Activated CD8-positive, alpha-beta memory T cell treated with anti-CD3 and anti-CD28 coated beads, Interleukin-2, amount 10 ng/mL, durations not matched to agents 7 days and 5 days (primary cell): Measurements from ENCODE around the gene TMEM161B. TPM values are rescaled to one million over a fixed set of nuclear protein-coding genes. Genes with fewer than 3 reads are reported as not detected.
A peak's percentile ranks its signal among the peaks of the same experiment; 100 is the strongest.
"Not testable (repeated sequence)": the region's sequence is repeated elsewhere in the genome, so short reads cannot be mapped to it uniquely, and the experiment has no call there.

Experiments used
- ATAC-seq: fragments of 150-1000 bp; cut with Tn5 transposase; one replicate; pipeline ENCODE4 v1.10.0; 2021; ENCODE audit warnings: moderate library complexity
- CTCF ChIA-PET: fragments of 350-600 bp; sonication (Branson Sonifier 250); formaldehyde crosslinking; loops from one replicate; lab custom pipeline; 2021; ENCODE audit warnings: antibody characterized with exemption; lab: Charles Lee
- DNase-seq: peaks from one replicate; pipeline ENCODE4 v3.0.0-alpha.2; 2020
- H3K27ac Mint-ChIP-seq: one replicate; pipeline ENCODE4 v1.8.0; 2021; ENCODE audit warnings: mild to moderate bottlenecking, mixed read lengths
- H3K27me3 Mint-ChIP-seq: one replicate; pipeline ENCODE4 v1.8.0; 2021; ENCODE audit warnings: mixed read lengths
- H3K36me3 Mint-ChIP-seq: one replicate; pipeline ENCODE4 v1.8.0; 2021; ENCODE audit warnings: mild to moderate bottlenecking, mixed read lengths
- H3K4me1 Mint-ChIP-seq: one replicate; pipeline ENCODE4 v1.8.0; 2021; ENCODE audit warnings: mixed read lengths
- H3K4me3 Mint-ChIP-seq: one replicate; pipeline ENCODE4 v1.8.0; 2021; ENCODE audit warnings: mild to moderate bottlenecking, moderate library complexity, mixed read lengths
- H3K9me3 Mint-ChIP-seq: one replicate; pipeline ENCODE4 v1.8.0; 2022; ENCODE audit warnings: low read depth, mixed read lengths
- total RNA-seq, 2 experiments: library from RNA; stranded (reverse); gene quantifications; one replicate each; pipeline ENCODE4 v1.2.3, GENCODE V29; 2021

The TMEM161B gene
- total RNA-seq, 2 experiments from 2014 or later = 24.3 to 28.0 TPM

GRCh38 chr5:88243493-88243892 is 25.2 kb downstream of the TMEM161B start:
- DNase-seq, H3K9me3 Mint-ChIP-seq, H3K4me3 Mint-ChIP-seq, H3K27ac Mint-ChIP-seq, H3K4me1 Mint-ChIP-seq, H3K27me3 Mint-ChIP-seq, ATAC-seq, CTCF ChIA-PET: not testable (repeated sequence)
- H3K36me3 Mint-ChIP-seq = peaks cover 19% of the 10 kb centered on the region

- CTCF ChIA-PET = no interaction called here
- no peak for ATAC-seq
- no peak overlapping the region for H3K27ac Mint-ChIP-seq
These were observed 29.9 kb downstream of the TMEM161B start for GRCh38 chr5:88238732-88239131.

GRCh38 chr5:88236866-88237642 is 31.6 kb downstream of the TMEM161B start:
- peaks cover 33% of the 10 kb centered on the region for H3K36me3 Mint-ChIP-seq
- H3K27me3 Mint-ChIP-seq = no peaks in the 10 kb centered on the region
- no peak overlapping the region for H3K27ac Mint-ChIP-seq
- no peak overlapping the region for H3K4me3 Mint-ChIP-seq
- DNase-seq (no peak), ATAC-seq (no peak)
- CTCF ChIA-PET = no interaction called here
- H3K9me3 Mint-ChIP-seq = no peaks in the 10 kb centered on the region
- H3K4me1 Mint-ChIP-seq = peaks cover 3% of the 10 kb centered on the region

More at GRCh38 chr5:88238732-88239131, 29.9 kb downstream of the TMEM161B start:
- Mint-ChIP-seq H3K27me3 (no peaks in the 10 kb centered on the region), H3K36me3 (peaks cover 26% of the 10 kb centered on the region), H3K4me3 (no peak overlapping the region), H3K4me1 (peaks cover 3% of the 10 kb centered on the region), H3K9me3 (no peaks in the 10 kb centered on the region)
- DNase-seq = no peak

- H3K9me3 Mint-ChIP-seq = no peaks in the 10 kb centered on the region
- no peaks in the 10 kb centered on the region for H3K27me3 Mint-ChIP-seq
- CTCF ChIA-PET = no interaction called here
- no peak overlapping the region for H3K27ac Mint-ChIP-seq
- no peak for ATAC-seq
- no peak for DNase-seq
- no peak overlapping the region for H3K4me3 Mint-ChIP-seq
- H3K4me1 Mint-ChIP-seq = peaks cover 3% of the 10 kb centered on the region
- peaks cover 33% of the 10 kb centered on the region for H3K36me3 Mint-ChIP-seq
These were observed 32.8 kb downstream of the TMEM161B start for GRCh38 chr5:88235828-88236227.

- Mint-ChIP-seq H3K4me3 (no peak overlapping the region), H3K4me1 (peaks cover 3% of the 10 kb centered on the region), H3K9me3 (no peaks in the 10 kb centered on the region), H3K27me3 (no peaks in the 10 kb centered on the region), H3K27ac (no peak overlapping the region), H3K36me3 (peaks cover 34% of the 10 kb centered on the region)
- DNase-seq (no peak), ATAC-seq (no peak)
- CTCF ChIA-PET = no interaction called here
These were observed 33.3 kb downstream of the TMEM161B start for GRCh38 chr5:88235346-88235745.

- peaks cover 31% of the 10 kb centered on the region for H3K36me3 Mint-ChIP-seq
- peaks cover 11% of the 10 kb centered on the region for H3K4me1 Mint-ChIP-seq
- H3K27me3 Mint-ChIP-seq = no peaks in the 10 kb centered on the region
- H3K9me3 Mint-ChIP-seq = no peaks in the 10 kb centered on the region
- H3K4me3 Mint-ChIP-seq = no peak overlapping the region
- DNase-seq (no peak), ATAC-seq (no peak)
- CTCF ChIA-PET = no interaction called here
- H3K27ac Mint-ChIP-seq = no peak overlapping the region
These were observed 38.0 kb downstream of the TMEM161B start for GRCh38 chr5:88230546-88231066.

- no peak for DNase-seq
These were observed 41.7 kb downstream of the TMEM161B start for GRCh38 chr5:88226881-88227450.

GRCh38 chr5:88214655-88215054 is 54.0 kb downstream of the TMEM161B start:
- peaks cover 2% of the 10 kb centered on the region for H3K4me1 Mint-ChIP-seq
- H3K27ac Mint-ChIP-seq = no peak overlapping the region
- no peak overlapping the region for H3K4me3 Mint-ChIP-seq
- peaks cover 46% of the 10 kb centered on the region for H3K36me3 Mint-ChIP-seq
- no peaks in the 10 kb centered on the region for H3K9me3 Mint-ChIP-seq
- no peak for DNase-seq
- no peaks in the 10 kb centered on the region for H3K27me3 Mint-ChIP-seq
- CTCF ChIA-PET = no interaction called here
- ATAC-seq = no peak

More at GRCh38 chr5:88226881-88227450, 41.7 kb downstream of the TMEM161B start:
- Mint-ChIP-seq H3K36me3 (peaks cover 20% of the 10 kb centered on the region), H3K27me3 (no peaks in the 10 kb centered on the region), H3K27ac (peak overlapping the region; percentile 72), H3K9me3 (no peaks in the 10 kb centered on the region), H3K4me3 (peak overlapping the region; percentile 40), H3K4me1 (peaks cover 11% of the 10 kb centered on the region)
- ATAC-seq = peak; percentile 39
- CTCF ChIA-PET = interaction anchor here (1.2 kb wide), 1 partner anchor 247 kb away, joined by 3 read pairs; no protein-coding TSS in a partner anchor

GRCh38 chr5:88207575-88207974 is 61.1 kb downstream of the TMEM161B start:
- Mint-ChIP-seq H3K9me3 (no peaks in the 10 kb centered on the region), H3K4me1 (peaks cover 16% of the 10 kb centered on the region), H3K36me3 (peaks cover 24% of the 10 kb centered on the region), H3K4me3 (no peak overlapping the region), H3K27me3 (no peaks in the 10 kb centered on the region), H3K27ac (no peak overlapping the region)
- CTCF ChIA-PET = no interaction called here
- ATAC-seq (no peak), DNase-seq (no peak)

- H3K4me3 Mint-ChIP-seq = peak overlapping the region; percentile 62
- H3K9me3 Mint-ChIP-seq = no peaks in the 10 kb centered on the region
- CTCF ChIA-PET = interaction anchor here (1.0 kb wide), 1 partner anchor 54 kb away, joined by 3 read pairs; no protein-coding TSS in a partner anchor
- peak; percentile 98 for ATAC-seq
- H3K27ac Mint-ChIP-seq = peak overlapping the region; percentile 95
- peaks cover 27% of the 10 kb centered on the region for H3K36me3 Mint-ChIP-seq
- no peaks in the 10 kb centered on the region for H3K27me3 Mint-ChIP-seq
- DNase-seq = peak; percentile 87
- peaks cover 16% of the 10 kb centered on the region for H3K4me1 Mint-ChIP-seq
These were observed 64.5 kb downstream of the TMEM161B start for GRCh38 chr5:88203981-88204750.

- H3K27ac Mint-ChIP-seq = no peak overlapping the region
- no peaks in the 10 kb centered on the region for H3K27me3 Mint-ChIP-seq
- CTCF ChIA-PET = no interaction called here
- DNase-seq = no peak
- no peaks in the 10 kb centered on the region for H3K4me1 Mint-ChIP-seq
- H3K36me3 Mint-ChIP-seq = peaks cover 49% of the 10 kb centered on the region
- H3K9me3 Mint-ChIP-seq = no peaks in the 10 kb centered on the region
- no peak overlapping the region for H3K4me3 Mint-ChIP-seq
- ATAC-seq = no peak
These were observed 73.0 kb downstream of the TMEM161B start for GRCh38 chr5:88195636-88196035.

GRCh38 chr5:88193896-88194295 is 74.7 kb downstream of the TMEM161B start:
- no peaks in the 10 kb centered on the region for H3K4me1 Mint-ChIP-seq
- peaks cover 53% of the 10 kb centered on the region for H3K36me3 Mint-ChIP-seq
- DNase-seq (no peak), ATAC-seq (no peak)
- H3K4me3 Mint-ChIP-seq = no peak overlapping the region
- H3K27ac Mint-ChIP-seq = no peak overlapping the region
- CTCF ChIA-PET = no interaction called here
- H3K27me3 Mint-ChIP-seq = no peaks in the 10 kb centered on the region
- peaks cover 2% of the 10 kb centered on the region for H3K9me3 Mint-ChIP-seq

- no peak overlapping the region for H3K4me3 Mint-ChIP-seq
- peaks cover 6% of the 10 kb centered on the region for H3K9me3 Mint-ChIP-seq
- H3K4me1 Mint-ChIP-seq = no peaks in the 10 kb centered on the region
- no peak for ATAC-seq
- no peaks in the 10 kb centered on the region for H3K27me3 Mint-ChIP-seq
- no peak overlapping the region for H3K27ac Mint-ChIP-seq
- CTCF ChIA-PET = no interaction called here
- H3K36me3 Mint-ChIP-seq = peaks cover 52% of the 10 kb centered on the region
- no peak for DNase-seq
These were observed 78.4 kb downstream of the TMEM161B start for GRCh38 chr5:88190106-88190834.
